Neural cell (in vitro differentiated cells): Measurements from ENCODE around the gene DUSP22. TPM values are rescaled to one million over a fixed set of nuclear protein-coding genes. Genes with fewer than 3 reads are reported as not detected.

ENCODE experiments used
- H2AFZ ChIP-seq: fragments of 200-600, 300-800 bp; sonication (generic), shearing (Covaris generic); 2 replicates; pipeline ENCODE4 v1.6.0; 2014; ENCODE audit warnings: low read depth, mild to moderate bottlenecking, antibody characterized with exemption, low read length, moderate library complexity
- H3F3A ChIP-seq: fragments of 200-600 bp; shearing (Covaris generic); 2 replicates; pipeline ENCODE4 v1.6.1; 2016; ENCODE audit warnings: mild to moderate bottlenecking, moderate library complexity, mixed read lengths, antibody characterized with exemption, low read length; ENCODE audit not compliant: insufficient read depth, poor library complexity, severe bottlenecking
- H3K27ac ChIP-seq: fragments of 200-600, 300-800 bp; sonication (generic), shearing (Covaris generic); 2 replicates; pipeline ENCODE4 v1.5.1; 2014; ENCODE audit warnings: mild to moderate bottlenecking, low read length, moderate library complexity
- H3K27me3 ChIP-seq: fragments of 300-800, 200-600 bp; sonication (generic), shearing (Covaris generic); 2 replicates; pipeline ENCODE4 v1.6.0; 2014; ENCODE audit warnings: mild to moderate bottlenecking, low read depth, low read length, moderate library complexity; ENCODE audit not compliant: insufficient read depth
- H3K36me3 ChIP-seq: fragments of 300-800, 200-600 bp; sonication (generic), shearing (Covaris generic); 2 replicates; pipeline ENCODE4 v1.5.1; 2014; ENCODE audit warnings: mild to moderate bottlenecking, antibody characterized with exemption, low read length, moderate library complexity; ENCODE audit not compliant: insufficient read depth
- H3K4me2 ChIP-seq: fragments of 300-800, 200-600 bp; sonication (generic), shearing (Covaris generic); 2 replicates; pipeline ENCODE4 v1.6.0; 2014; ENCODE audit warnings: mild to moderate bottlenecking, low read length
- H3K4me3 ChIP-seq: fragments of 300-800, 200-600 bp; sonication (generic), shearing (Covaris generic); 2 replicates; pipeline ENCODE4 v1.5.1; 2014; ENCODE audit warnings: mild to moderate bottlenecking, low read length, moderate library complexity
- H3K79me2 ChIP-seq: fragments of 200-600 bp; shearing (Covaris generic); replicated peaks from 2 replicates; pipeline ENCODE4 v1.6.0; 2014; ENCODE audit warnings: mild to moderate bottlenecking, low read length, moderate library complexity; ENCODE audit not compliant: insufficient read depth
- H3K9ac ChIP-seq: fragments of 300-800, 200-600 bp; sonication (generic), shearing (Covaris generic); 2 replicates; pipeline ENCODE4 v1.6.1; 2016; ENCODE audit warnings: mild to moderate bottlenecking, low read length, mixed read lengths
- H3K9me2 ChIP-seq: fragments of 200-600 bp; shearing (Covaris generic); 2 replicates; pipeline ENCODE4 v1.6.1; 2016; ENCODE audit warnings: mild to moderate bottlenecking, low read length, mixed read lengths; ENCODE audit not compliant: insufficient read depth
- H3K9me3 ChIP-seq: fragments of 200-600, 300-800 bp; sonication (generic), shearing (Covaris generic); 2 replicates; pipeline ENCODE4 v1.6.1; 2016; ENCODE audit warnings: mild to moderate bottlenecking, mixed run types, low read length, moderate library complexity, mixed read lengths
- H4K20me1 ChIP-seq: fragments of 200-600 bp; shearing (Covaris generic); 2 replicates; pipeline ENCODE4 v1.6.1; 2016; ENCODE audit warnings: mild to moderate bottlenecking, mixed run types; ENCODE audit not compliant: insufficient read depth
- EP300 ChIP-seq: fragments of 450-650 bp; conservative IDR thresholded peaks from 2 replicates; pipeline ENCODE4 v1.6.1; 2014; ENCODE audit warnings: antibody characterized with exemption, mild to moderate bottlenecking, moderate library complexity; ENCODE audit not compliant: poor library complexity, severe bottlenecking
- EZH2 ChIP-seq: fragments of 200-600, 300-800 bp; shearing (Covaris generic), sonication (generic); IDR thresholded peaks from 2 replicates; pipeline ENCODE4 v1.6.1; 2014; ENCODE audit warnings: antibody characterized with exemption, low read length, borderline replicate concordance, mild to moderate bottlenecking; ENCODE audit not compliant: insufficient read depth, poor library complexity, severe bottlenecking
- MXI1 ChIP-seq: fragments of 450-650 bp; conservative IDR thresholded peaks from 2 replicates; pipeline ENCODE4 v1.6.1; 2014; ENCODE audit warnings: antibody characterized with exemption, mild to moderate bottlenecking; ENCODE audit not compliant: poor library complexity, severe bottlenecking
- POLR2AphosphoS5 ChIP-seq: IDR thresholded peaks from 2 replicates; pipeline ENCODE4 v1.6.1; 2012
- REST ChIP-seq: IDR thresholded peaks from 2 replicates; pipeline ENCODE4 v1.6.1; 2012; ENCODE audit warnings: borderline replicate concordance
- polyA plus RNA-seq: library from polyadenylated mRNA; depleted of rRNA; stranded (reverse); fragments of >200 nt; gene quantifications from 2 replicates; pipeline ENCODE4 v1.2.3, GENCODE V29; 2014

DUSP22 gene
- polyA plus RNA-seq, 1 donor from 2014 or later, result 24.9 TPM

DNA sequence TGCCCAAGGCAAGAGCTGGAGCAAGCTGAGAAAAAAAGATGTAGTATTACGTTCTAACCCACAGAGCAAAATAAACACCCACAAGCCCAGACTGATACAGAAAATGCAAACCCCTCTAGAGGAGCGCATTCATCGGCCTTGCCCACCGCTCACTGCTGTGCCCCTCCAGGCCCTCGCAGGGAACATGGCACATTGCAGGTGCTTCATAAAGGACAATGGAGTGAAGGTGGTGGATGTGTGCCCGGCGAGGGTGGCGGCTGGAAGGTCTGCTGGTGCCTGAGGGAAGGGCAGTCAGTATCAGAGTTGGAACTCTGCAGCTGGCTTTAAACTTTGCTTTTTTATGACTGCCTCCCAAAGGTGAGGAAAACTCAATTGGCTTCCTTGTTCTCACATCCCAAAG lies 80.7 kb downstream of the DUSP22 start:
- no peaks in the 10 kb centered on the region for H3K9me3 ChIP-seq

DNA sequence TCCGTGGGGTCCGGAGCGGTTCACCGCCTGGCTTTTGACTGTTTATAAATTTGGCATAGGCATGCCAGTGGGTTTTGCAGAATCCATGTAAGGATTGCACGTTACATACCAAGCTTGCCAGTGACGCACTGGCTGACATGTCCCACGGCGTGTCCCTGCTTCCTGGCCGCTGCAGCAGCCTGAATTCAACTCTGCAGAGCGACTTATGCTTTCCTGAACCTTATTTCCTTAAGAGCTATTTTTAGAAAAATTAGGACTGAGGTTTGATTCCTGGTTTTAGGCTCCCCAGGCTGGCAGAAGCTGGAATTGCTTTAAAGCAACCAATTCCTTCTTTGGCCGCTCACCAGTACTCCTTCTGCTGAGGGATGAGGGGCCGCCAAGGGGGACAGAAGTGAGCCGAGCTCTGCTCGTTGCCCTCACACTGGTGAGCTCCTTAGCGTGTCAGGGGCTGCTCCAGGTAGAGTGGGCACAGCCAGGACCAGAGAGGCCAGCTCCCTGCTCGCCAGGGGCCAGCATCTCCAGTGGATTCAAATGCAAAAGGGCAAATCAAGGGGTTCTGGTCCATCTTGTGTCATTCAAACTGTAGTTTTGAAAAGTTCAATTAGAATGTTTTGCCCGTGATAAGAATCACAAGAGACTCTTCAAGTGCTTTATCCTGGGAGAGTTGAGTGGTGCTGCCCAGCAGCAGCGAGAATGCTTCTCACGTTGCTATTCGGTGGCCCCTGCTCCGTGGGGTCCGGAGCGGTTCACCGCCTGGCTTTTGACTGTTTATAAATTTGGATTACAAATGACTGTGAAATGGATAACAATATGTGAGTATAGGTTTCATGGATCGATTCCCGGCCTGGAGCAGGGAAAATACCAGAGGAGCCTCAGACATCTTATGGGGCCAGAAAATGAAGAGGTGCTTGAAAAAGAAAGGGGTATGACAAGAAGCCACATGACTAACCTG lies 81.8 kb downstream of the DUSP22 start:
- Histone ChIP-seq H3K27me3 (no peaks in the 10 kb centered on the region), H3F3A (no peaks in the 10 kb centered on the region), H3K9me2 (no peaks in the 10 kb centered on the region), H3K79me2 (no peaks in the 10 kb centered on the region), H4K20me1 (no peaks in the 10 kb centered on the region), H3K9ac (no peak overlapping the region), H3K4me2 (no peak overlapping the region), H3K36me3 (no peaks in the 10 kb centered on the region), H3K27ac (no peak overlapping the region), H3K9me3 (no peaks in the 10 kb centered on the region), H2AFZ (no peak overlapping the region), H3K4me3 (no peak overlapping the region)
- TF ChIP-seq EP300, result no peak
- TF ChIP-seq REST, result no peak

More for the DNA sequence above, 80.7 kb downstream of the DUSP22 start:
- H3F3A ChIP-seq, result no peaks in the 10 kb centered on the region
- H4K20me1 ChIP-seq, result no peaks in the 10 kb centered on the region
- no peak overlapping the region for H3K4me2 ChIP-seq
- H3K27ac ChIP-seq, result no peak overlapping the region
- H3K79me2 ChIP-seq, result no peaks in the 10 kb centered on the region
- no peaks in the 10 kb centered on the region for H3K9me2 ChIP-seq
- no peak overlapping the region for H3K9ac ChIP-seq
- TF ChIP-seq MXI1, result no peak
- TF ChIP-seq EZH2, result no peak
- TF ChIP-seq EP300, result no peak
- TF ChIP-seq POLR2AphosphoS5, result no peak
- no peak for TF ChIP-seq REST
- H3K36me3 ChIP-seq, result no peaks in the 10 kb centered on the region
- no peak overlapping the region for H3K4me3 ChIP-seq
- H2AFZ ChIP-seq, result no peak overlapping the region
- H3K27me3 ChIP-seq, result no peaks in the 10 kb centered on the region
